ENCODE measurements around the gene PEX11B.

DNA sequence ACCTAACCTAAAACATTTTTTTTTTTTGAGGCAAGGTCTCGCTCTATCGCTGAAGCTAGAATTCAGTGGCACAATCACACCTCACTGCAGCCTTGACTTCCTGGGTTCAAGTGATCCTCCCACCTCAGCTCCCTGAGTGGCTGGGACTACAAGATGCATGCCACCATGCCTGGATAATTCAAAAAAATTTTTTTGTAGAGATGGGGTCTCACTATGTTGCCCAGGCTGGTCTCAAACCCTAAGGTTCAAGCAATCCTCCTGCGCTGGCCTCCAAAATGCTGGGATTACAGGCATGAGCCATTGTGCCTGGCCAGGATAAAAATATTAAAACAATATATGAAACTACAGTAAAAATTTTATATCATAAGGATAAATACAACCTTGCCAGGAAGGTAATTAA is 34.4 kb upstream of the PEX11B start:
- no peak for TF ChIP-seq FOXJ3 (CRISPR knock-in tag; IDR thresholded peaks at IDR 0.05)
- TF ChIP-seq FOSL2 (IDR thresholded peaks at IDR 0.05; ENCODE audit: borderline replicate concordance, low read depth) = no peak
- TF ChIP-seq, protein P1, sequence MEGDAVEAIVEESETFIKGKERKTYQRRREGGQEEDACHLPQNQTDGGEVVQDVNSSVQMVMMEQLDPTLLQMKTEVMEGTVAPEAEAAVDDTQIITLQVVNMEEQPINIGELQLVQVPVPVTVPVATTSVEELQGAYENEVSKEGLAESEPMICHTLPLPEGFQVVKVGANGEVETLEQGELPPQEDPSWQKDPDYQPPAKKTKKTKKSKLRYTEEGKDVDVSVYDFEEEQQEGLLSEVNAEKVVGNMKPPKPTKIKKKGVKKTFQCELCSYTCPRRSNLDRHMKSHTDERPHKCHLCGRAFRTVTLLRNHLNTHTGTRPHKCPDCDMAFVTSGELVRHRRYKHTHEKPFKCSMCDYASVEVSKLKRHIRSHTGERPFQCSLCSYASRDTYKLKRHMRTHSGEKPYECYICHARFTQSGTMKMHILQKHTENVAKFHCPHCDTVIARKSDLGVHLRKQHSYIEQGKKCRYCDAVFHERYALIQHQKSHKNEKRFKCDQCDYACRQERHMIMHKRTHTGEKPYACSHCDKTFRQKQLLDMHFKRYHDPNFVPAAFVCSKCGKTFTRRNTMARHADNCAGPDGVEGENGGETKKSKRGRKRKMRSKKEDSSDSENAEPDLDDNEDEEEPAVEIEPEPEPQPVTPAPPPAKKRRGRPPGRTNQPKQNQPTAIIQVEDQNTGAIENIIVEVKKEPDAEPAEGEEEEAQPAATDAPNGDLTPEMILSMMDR (IDR thresholded peaks at IDR 0.05) = no peak
- TF ChIP-seq POLR2AphosphoS5 (IDR thresholded peaks at IDR 0.05; ENCODE audit: low read depth, low read length) = no peak
- no peak for TF ChIP-seq GABPA (IDR thresholded peaks at IDR 0.05; ENCODE audit: low read depth)
- no peak for TF ChIP-seq ELF1 (IDR thresholded peaks at IDR 0.05)
- TF ChIP-seq EZH2phosphoT487 (IDR thresholded peaks at IDR 0.05; ENCODE audit: borderline replicate concordance, low read depth) = no peak
- no peak for TF ChIP-seq RAD21 (IDR thresholded peaks at IDR 0.05; ENCODE audit: low read length)
- no peak for TF ChIP-seq EP300 (IDR thresholded peaks at IDR 0.05; ENCODE audit: borderline replicate concordance in 1 of 2, low read depth in 1 of 2, low read length in 1 of 2)
- TF ChIP-seq CHD2 (IDR thresholded peaks at IDR 0.05; ENCODE audit: low read length, partially characterized antibody) = no peak
- no peak for TF ChIP-seq NFIC (IDR thresholded peaks at IDR 0.05; ENCODE audit: borderline replicate concordance)
- no peak for TF ChIP-seq TEAD4 (IDR thresholded peaks at IDR 0.05; ENCODE audit: borderline replicate concordance, insufficient read depth)
- no peak for TF ChIP-seq TAF1 (IDR thresholded peaks at IDR 0.05; ENCODE audit: borderline replicate concordance, low read depth, low read length)
